ENCODE data around the gene NTRK3.

Gene NTRK3

DNA sequence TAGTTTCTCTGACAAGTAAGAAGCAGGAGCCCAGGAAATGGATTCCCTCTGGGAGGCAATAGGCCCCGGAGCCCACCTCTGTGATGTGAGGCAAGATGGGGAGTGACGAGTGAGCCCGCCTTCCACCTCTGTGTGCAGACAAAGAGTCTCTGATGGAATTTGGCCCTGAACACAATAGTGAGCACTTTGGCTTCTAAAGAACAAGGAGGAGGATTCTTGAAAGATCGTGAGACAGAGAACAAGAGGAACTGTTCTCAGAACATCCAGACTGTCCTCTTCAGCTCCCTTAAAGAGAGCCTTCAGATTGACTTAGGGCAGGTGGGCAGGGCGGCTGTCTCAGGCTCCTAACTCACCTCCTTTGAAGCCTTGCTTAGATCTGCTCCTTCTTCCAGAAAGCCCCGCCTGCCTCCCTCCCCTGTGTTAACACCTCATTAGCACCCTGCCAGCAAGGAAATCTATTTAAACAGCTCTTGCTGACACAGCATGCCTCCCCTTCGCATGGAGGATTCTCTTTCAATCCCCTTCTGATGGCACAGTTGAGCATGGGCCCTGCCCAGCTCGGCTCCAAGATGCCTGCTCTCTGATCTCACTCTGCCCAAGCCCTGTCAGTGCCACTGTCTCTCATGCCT, 430.3 kb downstream of the NTRK3 start:
- Histone ChIP-seq H3K4me1 (ENCODE audit: control insufficient read depth, insufficient read depth, low read length) (no peaks in the 10 kb centered on the region), H3K4me3 (ENCODE audit: low read length) (no peak overlapping the region), H3K9ac (ENCODE audit: low read length) (no peak overlapping the region), H3K27me3 (ENCODE audit: control insufficient read depth, insufficient read depth, low read length) (no peaks in the 10 kb centered on the region), H3K36me3 (ENCODE audit: control insufficient read depth, insufficient read depth, low read length) (no peaks in the 10 kb centered on the region), H3K9me3 (ENCODE audit: control insufficient read depth, low read length) (no peaks in the 10 kb centered on the region)

GRCh38 chr15:87818756-87819155, 437.8 kb downstream of the NTRK3 start:
- Histone ChIP-seq H3K36me3 (ENCODE audit: control insufficient read depth, insufficient read depth, low read length) (no peaks in the 10 kb centered on the region), H3K4me1 (ENCODE audit: control insufficient read depth, insufficient read depth, low read length) (no peaks in the 10 kb centered on the region), H3K27me3 (ENCODE audit: control insufficient read depth, insufficient read depth, low read length) (no peaks in the 10 kb centered on the region), H3K9ac (ENCODE audit: low read length) (no peak overlapping the region), H3K4me3 (ENCODE audit: low read length) (no peak overlapping the region), H3K9me3 (ENCODE audit: control insufficient read depth, low read length) (no peaks in the 10 kb centered on the region)

DNA sequence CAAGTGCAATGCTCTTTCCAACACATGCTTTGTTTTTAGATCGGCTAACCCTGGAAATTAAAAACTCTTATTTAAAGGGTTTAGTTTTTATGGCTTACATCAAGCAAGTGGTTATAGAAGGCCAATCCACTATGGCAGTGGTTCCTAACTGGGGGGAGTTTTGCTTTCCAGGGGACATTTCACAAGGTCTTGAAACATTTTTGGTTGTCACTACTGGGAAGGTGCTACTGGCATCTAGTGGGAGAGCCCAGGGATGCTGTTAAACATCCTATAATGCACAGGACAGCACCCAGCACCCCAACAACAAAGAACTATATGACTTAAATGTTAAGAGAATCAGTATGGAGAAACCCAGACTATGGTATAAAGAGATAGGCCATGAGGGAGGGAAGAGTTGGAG, 439.0 kb downstream of the NTRK3 start:
- Histone ChIP-seq H3K36me3 (ENCODE audit: control insufficient read depth, insufficient read depth, low read length) (no peaks in the 10 kb centered on the region), H3K9ac (ENCODE audit: low read length) (no peak overlapping the region), H3K4me1 (ENCODE audit: control insufficient read depth, insufficient read depth, low read length) (no peaks in the 10 kb centered on the region)

DNA sequence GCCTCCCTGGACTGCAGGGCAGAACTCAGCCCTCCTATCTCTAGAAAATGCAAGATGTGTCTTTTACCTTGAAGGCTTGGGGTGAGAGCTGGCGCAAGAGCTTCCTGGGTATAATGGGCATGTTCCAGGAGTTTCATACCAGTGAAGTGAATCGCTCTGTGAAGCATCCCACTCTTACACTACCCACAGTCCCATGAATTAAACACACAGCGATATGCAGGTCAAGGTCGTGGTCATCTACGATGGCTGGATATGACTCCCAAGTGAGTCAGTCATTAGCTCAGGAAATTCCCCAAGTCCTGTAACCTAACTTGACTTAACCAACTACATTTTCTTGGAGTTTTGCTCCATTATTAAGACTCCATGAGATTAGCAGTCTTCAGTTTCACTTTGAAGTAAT, 439.7 kb downstream of the NTRK3 start:
- Histone ChIP-seq H3K9ac (ENCODE audit: low read length) (no peak overlapping the region), H3K27me3 (ENCODE audit: control insufficient read depth, insufficient read depth, low read length) (no peaks in the 10 kb centered on the region), H3K36me3 (ENCODE audit: control insufficient read depth, insufficient read depth, low read length) (no peaks in the 10 kb centered on the region), H3K4me3 (ENCODE audit: low read length) (no peak overlapping the region), H3K9me3 (ENCODE audit: control insufficient read depth, low read length) (no peaks in the 10 kb centered on the region), H3K4me1 (ENCODE audit: control insufficient read depth, insufficient read depth, low read length) (no peaks in the 10 kb centered on the region)

More for the DNA sequence above, 439.0 kb downstream of the NTRK3 start:
- H3K27me3 ChIP-seq (ENCODE audit: control insufficient read depth, insufficient read depth, low read length): no peaks in the 10 kb centered on the region
- no peaks in the 10 kb centered on the region for H3K9me3 ChIP-seq (ENCODE audit: control insufficient read depth, low read length)
- no peak overlapping the region for H3K4me3 ChIP-seq (ENCODE audit: low read length)

DNA sequence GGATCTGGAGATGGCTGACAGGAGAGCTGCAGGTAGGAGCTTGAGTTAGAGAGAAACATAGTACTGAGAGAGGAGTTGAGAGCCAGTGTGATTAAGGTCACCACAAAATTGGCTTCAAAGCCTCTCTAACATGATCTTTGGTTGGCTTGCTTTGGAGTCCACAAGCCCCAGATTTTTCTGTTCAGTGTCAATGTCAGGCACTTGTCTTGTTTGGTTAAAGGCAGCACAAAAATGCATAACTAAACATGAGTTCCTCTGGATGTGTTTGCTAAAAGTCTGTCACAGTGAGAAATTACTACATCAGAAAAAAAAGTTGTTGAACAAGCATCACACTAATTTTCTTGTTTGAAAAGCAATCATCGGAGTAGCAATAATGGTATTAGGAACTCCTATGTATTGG, 440.5 kb downstream of the NTRK3 start:
- Histone ChIP-seq H3K4me1 (ENCODE audit: control insufficient read depth, insufficient read depth, low read length) (no peaks in the 10 kb centered on the region), H3K36me3 (ENCODE audit: control insufficient read depth, insufficient read depth, low read length) (no peaks in the 10 kb centered on the region), H3K4me3 (ENCODE audit: low read length) (no peak overlapping the region), H3K27me3 (ENCODE audit: control insufficient read depth, insufficient read depth, low read length) (no peaks in the 10 kb centered on the region), H3K9ac (ENCODE audit: low read length) (no peak overlapping the region), H3K9me3 (ENCODE audit: control insufficient read depth, low read length) (no peaks in the 10 kb centered on the region)
